ENCODE results near the gene B3GNT9.

B3GNT9 gene

DNA sequence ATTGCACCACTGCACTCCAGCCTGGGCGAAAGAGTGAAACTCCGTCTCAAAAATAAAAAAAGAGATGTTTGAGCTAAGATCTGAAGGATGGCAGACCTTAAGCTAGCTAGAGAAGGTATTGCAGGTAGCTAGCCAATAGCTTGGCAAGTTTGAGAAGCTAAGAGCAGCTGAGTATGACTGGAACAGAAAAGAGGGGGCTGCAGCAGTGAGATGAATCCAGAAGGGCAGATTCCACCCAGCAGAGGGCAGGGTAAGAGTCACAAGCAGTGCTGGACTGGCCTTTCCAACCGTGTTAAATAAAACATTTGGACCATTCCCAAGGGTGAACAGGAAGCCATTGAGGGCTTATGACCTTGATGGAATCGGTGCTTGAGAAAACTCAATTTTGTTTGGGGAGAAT, 46.7 kb downstream of the B3GNT9 start:
- peaks cover 2 to 8% (median 5%) of the 10 kb centered on the region in 4 experiments for H3K4me1 ChIP-seq (ENCODE audit: control extremely low read depth in 1 of 4, control insufficient read depth in 4 of 4, insufficient read depth in 4 of 4, low read length in 3 of 4)
- ChIA-PET CTCF (interaction anchor here (0.6 to 13.4 kb wide), 17 partner anchors 10 to 183 kb away, joined by 3 to 206 read pairs (median 6); no protein-coding TSS in a partner anchor), POLR2A (no interaction called here)
- no peak overlapping the region for H3K4me3 ChIP-seq (ENCODE audit: control insufficient read depth in 1 of 7, extremely low read depth in 1 of 7, insufficient read depth in 4 of 7, low read depth in 2 of 7, low read length in 6 of 7)
- H3K27me3 ChIP-seq (replicated peaks in 2 of 5; ENCODE audit: control insufficient read depth in 4 of 5, insufficient read depth in 5 of 5, low read length in 4 of 5) = no peaks in the 10 kb centered on the region
- peak; percentile 14 to 48 (median 45) for DNase-seq
- H3K36me3 ChIP-seq (ENCODE audit: control insufficient read depth in 4 of 4, insufficient read depth in 4 of 4, low read length in 3 of 4) = peaks cover 1 to 14% (median 5%) of the 10 kb centered on the region in 4 experiments
- no peak overlapping the region for H3K27ac ChIP-seq (ENCODE audit: insufficient read depth in 1 of 2, low read depth in 1 of 2, low read length in 2 of 2, poor library complexity in 1 of 2, severe bottlenecking in 2 of 2)
- WGBS (ENCODE audit: insufficient coverage) = 58% methylated on average over 4 of the region's 4 CpGs
- H3K9me3 ChIP-seq (ENCODE audit: control extremely low read depth in 1 of 5, control insufficient read depth in 4 of 5, insufficient read depth in 2 of 5, low read depth in 1 of 5, low read length in 4 of 5) = no peaks in the 10 kb centered on the region

DNA sequence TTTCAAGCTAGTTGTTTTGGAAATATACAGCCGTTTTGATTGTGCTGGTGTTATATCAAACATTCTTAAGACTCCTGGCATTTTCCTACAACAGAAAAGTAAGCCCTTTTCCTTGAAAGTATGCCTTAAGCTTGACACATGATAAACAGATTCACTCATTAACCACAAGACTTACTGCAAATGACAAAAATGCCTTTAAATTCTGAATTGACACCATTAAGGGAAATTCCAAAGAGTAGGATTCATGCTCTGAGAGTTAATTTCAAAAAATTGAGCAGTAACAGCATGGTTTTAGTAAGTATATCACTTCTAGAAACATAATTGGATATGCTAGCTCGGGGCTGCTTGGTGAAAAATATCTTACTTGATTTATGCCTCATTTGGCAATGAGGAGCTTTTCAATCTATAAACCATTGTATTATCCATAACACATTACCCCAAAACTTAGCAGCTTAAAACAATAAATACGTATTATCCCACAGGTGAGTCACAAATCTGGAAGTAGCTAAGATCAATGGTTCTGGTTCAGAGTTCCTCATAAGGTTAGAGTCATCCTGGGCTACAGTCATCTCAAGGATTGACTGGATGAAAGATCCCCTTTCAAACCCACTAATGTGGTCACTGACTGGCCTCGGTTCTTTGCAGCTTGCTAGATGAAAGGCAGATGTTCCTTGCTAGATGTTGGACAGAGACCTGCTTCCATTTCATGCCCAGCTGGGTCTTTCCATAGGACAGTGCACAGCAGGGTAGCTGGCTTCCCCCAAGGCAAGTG, 49.3 kb downstream of the B3GNT9 start:
- ChIA-PET POLR2A (no interaction called here), CTCF (interaction anchor here (0.6 to 13.4 kb wide), 36 partner anchors 9 to 206 kb away, joined by 3 to 206 read pairs (median 4); partner anchors contain the start of genes B3GNT9, FBXL8 and TRADD)
- Histone ChIP-seq H3K4me3 (ENCODE audit: control insufficient read depth in 1 of 7, extremely low read depth in 1 of 7, insufficient read depth in 4 of 7, low read depth in 2 of 7, low read length in 6 of 7) (no peak overlapping the region), H3K9me3 (ENCODE audit: control extremely low read depth in 1 of 5, control insufficient read depth in 4 of 5, insufficient read depth in 2 of 5, low read depth in 1 of 5, low read length in 4 of 5) (no peaks in the 10 kb centered on the region), H3K4me1 (ENCODE audit: control extremely low read depth in 1 of 4, control insufficient read depth in 4 of 4, insufficient read depth in 4 of 4, low read length in 3 of 4) (peaks cover 0 to 7% (median 3%) of the 10 kb centered on the region in 4 experiments), H3K36me3 (ENCODE audit: control insufficient read depth in 4 of 4, insufficient read depth in 4 of 4, low read length in 3 of 4) (peaks cover 3 to 21% (median 9%) of the 10 kb centered on the region in 4 experiments), H3K27ac (ENCODE audit: insufficient read depth in 1 of 2, low read depth in 1 of 2, low read length in 2 of 2, poor library complexity in 1 of 2, severe bottlenecking in 2 of 2) (no peak overlapping the region), H3K27me3 (replicated peaks in 2 of 5; ENCODE audit: control insufficient read depth in 4 of 5, insufficient read depth in 5 of 5, low read length in 4 of 5) (no peaks in the 10 kb centered on the region)
- DNase-seq = no peak
- 100% methylated on average over 1 of the region's 4 CpGs for WGBS (ENCODE audit: insufficient coverage)

DNA sequence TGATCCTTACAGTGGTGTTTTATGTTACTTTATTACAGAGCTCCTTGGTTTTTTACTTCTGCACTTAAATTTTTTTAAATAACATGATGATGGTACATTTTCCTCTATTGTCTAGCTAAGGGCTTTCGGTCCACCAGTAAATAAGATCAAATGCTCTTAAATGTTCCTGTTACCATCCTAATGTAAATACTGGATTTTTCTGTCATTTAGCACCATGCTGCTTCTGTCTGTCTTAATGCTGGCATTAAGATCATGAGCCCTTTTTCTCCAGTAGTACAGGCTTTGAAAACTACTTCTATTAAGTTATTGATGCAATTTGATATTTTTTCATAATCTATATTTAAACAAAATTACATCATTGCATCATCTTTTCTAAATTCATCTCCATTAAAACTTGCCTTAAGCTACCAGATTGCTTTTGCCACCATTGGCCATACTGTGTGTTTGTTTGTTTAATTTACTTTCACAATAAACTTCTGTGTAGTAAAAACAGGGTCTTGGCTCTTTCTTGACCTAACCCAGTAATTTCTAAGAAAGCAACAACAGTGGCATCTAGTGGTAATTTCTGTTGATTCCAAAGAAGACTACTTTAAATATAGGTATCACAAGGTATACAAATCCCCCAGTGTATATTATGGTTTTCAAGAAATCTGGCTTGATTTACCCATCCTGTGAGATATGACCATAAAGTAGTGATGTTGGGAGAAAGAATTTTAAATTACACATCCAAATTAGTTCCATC, 50.1 kb downstream of the B3GNT9 start:
- no peaks in the 10 kb centered on the region for H3K27me3 ChIP-seq (replicated peaks in 2 of 5; ENCODE audit: control insufficient read depth in 4 of 5, insufficient read depth in 5 of 5, low read length in 4 of 5)
- H3K36me3 ChIP-seq (ENCODE audit: control insufficient read depth in 4 of 4, insufficient read depth in 4 of 4, low read length in 3 of 4) = peaks cover 3 to 21% (median 9%) of the 10 kb centered on the region in 4 experiments
- ChIA-PET POLR2A (no interaction called here), CTCF (interaction anchor here (0.7 to 13.4 kb wide), 39 partner anchors 8 to 206 kb away, joined by 3 to 206 read pairs (median 4); partner anchors contain the start of genes B3GNT9, CES3 and CES4A)
- WGBS (ENCODE audit: insufficient coverage) = 100% methylated on average over 1 of the region's 1 CpG
- DNase-seq = peak; percentile 56 to 77 (median 74)
- H3K27ac ChIP-seq (ENCODE audit: insufficient read depth in 1 of 2, low read depth in 1 of 2, low read length in 2 of 2, poor library complexity in 1 of 2, severe bottlenecking in 2 of 2) = no peak overlapping the region
- H3K4me1 ChIP-seq (ENCODE audit: control extremely low read depth in 1 of 4, control insufficient read depth in 4 of 4, insufficient read depth in 4 of 4, low read length in 3 of 4) = peaks cover 0 to 7% (median 3%) of the 10 kb centered on the region in 4 experiments
- no peaks in the 10 kb centered on the region for H3K9me3 ChIP-seq (ENCODE audit: control extremely low read depth in 1 of 5, control insufficient read depth in 4 of 5, insufficient read depth in 2 of 5, low read depth in 1 of 5, low read length in 4 of 5)
- no peak overlapping the region for H3K4me3 ChIP-seq (ENCODE audit: control insufficient read depth in 1 of 7, extremely low read depth in 1 of 7, insufficient read depth in 4 of 7, low read depth in 2 of 7, low read length in 6 of 7)

GRCh38 chr16:67098599-67098998, 52.2 kb downstream of the B3GNT9 start:
- WGBS (ENCODE audit: insufficient coverage) = no CpG with 5 or more reads among the region's 2 CpGs
- Histone ChIP-seq H3K27me3 (replicated peaks in 2 of 5; ENCODE audit: control insufficient read depth in 4 of 5, insufficient read depth in 5 of 5, low read length in 4 of 5) (no peaks in the 10 kb centered on the region), H3K9me3 (ENCODE audit: control extremely low read depth in 1 of 5, control insufficient read depth in 4 of 5, insufficient read depth in 2 of 5, low read depth in 1 of 5, low read length in 4 of 5) (no peaks in the 10 kb centered on the region), H3K36me3 (ENCODE audit: control insufficient read depth in 4 of 4, insufficient read depth in 4 of 4, low read length in 3 of 4) (peaks cover 5 to 21% (median 9%) of the 10 kb centered on the region in 4 experiments), H3K4me3 (ENCODE audit: control insufficient read depth in 1 of 7, extremely low read depth in 1 of 7, insufficient read depth in 4 of 7, low read depth in 2 of 7, low read length in 6 of 7) (no peak overlapping the region), H3K4me1 (ENCODE audit: control extremely low read depth in 1 of 4, control insufficient read depth in 4 of 4, insufficient read depth in 4 of 4, low read length in 3 of 4) (no peaks in the 10 kb centered on the region), H3K27ac (ENCODE audit: insufficient read depth in 1 of 2, low read depth in 1 of 2, low read length in 2 of 2, poor library complexity in 1 of 2, severe bottlenecking in 2 of 2) (peak overlapping the region in 1 of 2 experiments; percentile 43)
- ChIA-PET POLR2A (interaction anchor here (1.0 kb wide), 1 partner anchor 110 kb away, joined by 3 read pairs; no protein-coding TSS in a partner anchor), CTCF (interaction anchor here (0.9 to 13.4 kb wide), 9 partner anchors 8 to 121 kb away, joined by 3 to 206 read pairs (median 3); partner anchors contain the start of gene B3GNT9)
- DNase-seq = no peak

Measured in common myeloid progenitor, CD34-positive (primary cell).